SIG-M5 treated with dmso at 0.1 percent for 504 hours (cell line): ENCODE results near the gene WBP1.
"Not testable (repeated sequence)": the region's sequence is repeated elsewhere in the genome, so short reads cannot be mapped to it uniquely, and the experiment has no call there.

Experiments used
- DNase-seq: peaks from one replicate; lab custom pipeline; 2025; ENCODE audit not compliant: unreplicated experiment; lab: John Stamatoyannopoulos, UW

The WBP1 gene

GRCh38 chr2:74481961-74482800, 23.9 kb downstream of the WBP1 start:
- DNase-seq = peak; percentile 77

DNA sequence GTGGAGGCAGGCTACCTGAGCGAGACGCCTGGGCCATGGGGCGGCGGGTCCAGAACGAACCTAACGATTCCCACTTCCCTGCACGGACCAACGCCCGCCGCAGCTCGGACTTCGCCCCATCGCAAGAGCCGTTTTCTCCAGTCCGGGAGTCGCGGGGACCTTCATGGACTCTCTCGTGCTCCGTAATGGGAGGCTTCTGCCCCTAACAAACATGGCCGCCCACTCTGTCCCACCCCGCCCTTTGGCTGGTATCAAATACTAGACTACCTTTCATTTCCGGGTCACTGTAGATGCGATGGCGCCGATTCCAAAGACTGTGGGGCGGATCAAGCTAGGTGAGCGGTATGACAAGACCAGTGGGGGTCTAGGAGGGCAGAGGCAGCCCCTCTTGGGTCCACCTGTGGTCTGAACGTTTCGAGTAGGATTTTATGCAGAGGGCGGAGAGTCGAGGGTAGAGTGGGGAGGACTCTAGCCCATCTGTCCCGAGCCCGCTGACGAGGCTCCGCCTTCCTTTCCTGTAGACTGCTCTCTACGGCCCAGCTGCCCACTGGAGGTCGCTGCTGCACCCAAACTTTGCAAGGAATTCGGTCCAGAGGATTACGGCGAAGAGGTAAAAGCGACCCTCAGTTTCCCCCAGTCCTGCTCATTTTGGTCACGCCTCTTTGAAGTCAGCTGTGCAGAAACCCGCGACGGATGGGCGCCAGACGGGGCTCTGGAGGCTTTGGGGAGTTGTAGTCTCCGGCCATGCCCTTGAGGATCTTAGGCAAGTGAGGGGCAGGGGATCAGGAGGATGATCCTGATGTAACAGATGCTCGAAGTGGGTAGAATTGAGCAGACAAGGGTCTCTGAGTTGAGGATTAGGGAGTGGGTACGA, 24.8 kb downstream of the WBP1 start, which contains the start of the genes CCDC142 and TTC31:
TSS of gene CCDC142 (minus strand) at position 198 of the 874 bp plus-strand sequence. CDS start at position 37, 161 bp downstream.
TSS of gene TTC31 (plus strand) at position 281 of the 874 bp plus-strand sequence. CDS start at position 296, 15 bp downstream.
- DNase-seq = peak; percentile 96

DNA sequence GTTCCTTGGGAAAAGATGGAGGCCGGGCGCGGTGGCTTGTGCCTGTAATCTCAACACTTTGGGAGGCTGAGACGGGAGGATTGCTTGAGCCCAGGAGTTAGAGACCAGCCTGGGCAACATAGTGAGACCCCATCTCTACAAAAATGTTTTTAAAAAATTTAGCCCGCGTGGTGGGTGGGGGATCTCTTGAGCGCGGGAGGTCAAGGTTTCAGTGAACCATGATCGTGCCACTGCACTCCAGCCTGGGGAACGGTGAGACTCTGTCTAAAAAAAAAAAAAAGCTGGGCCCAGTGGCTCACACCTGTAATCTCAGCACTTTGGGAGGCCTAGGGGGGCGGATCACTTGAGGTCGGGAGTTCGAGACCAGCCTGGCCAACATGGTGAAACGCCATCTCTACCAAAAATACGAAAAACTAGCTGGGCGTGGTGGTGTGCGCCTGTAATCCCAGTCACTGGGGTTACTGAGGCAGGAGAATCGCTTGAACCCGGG, 25.5 kb downstream of the WBP1 start:
- not testable (repeated sequence) for DNase-seq

GRCh38 chr2:74486141-74486540, 27.9 kb downstream of the WBP1 start:
- DNase-seq = no peak

- no peak for DNase-seq
Measured at GRCh38 chr2:74488643-74489481, 30.6 kb downstream of the WBP1 start.

GRCh38 chr2:74489906-74490305, 31.7 kb downstream of the WBP1 start:
- no peak for DNase-seq

GRCh38 chr2:74491648-74492544, 33.7 kb downstream of the WBP1 start:
- no peak for DNase-seq

GRCh38 chr2:74493546-74493945, 35.3 kb downstream of the WBP1 start:
- no peak for DNase-seq

DNA sequence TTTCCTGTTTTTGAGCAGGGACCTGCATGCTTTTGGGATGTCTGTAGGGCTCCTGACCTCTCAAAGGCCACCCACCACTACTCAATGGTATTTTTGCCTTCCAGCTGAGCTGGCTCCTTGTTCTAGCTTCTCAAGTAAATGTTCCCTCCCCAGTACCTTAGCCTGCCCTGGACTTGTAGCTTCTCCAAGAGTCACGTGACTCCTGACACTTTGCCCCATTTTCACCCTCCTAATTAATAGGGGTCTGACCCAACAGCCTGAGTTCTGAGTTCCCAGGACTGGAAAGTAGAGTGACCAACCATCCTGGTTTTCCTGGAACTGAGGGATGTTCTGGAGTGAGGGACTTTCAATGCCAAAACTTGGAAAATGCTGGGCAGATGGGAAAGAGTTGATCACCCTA, 37.2 kb downstream of the WBP1 start:
- no peak for DNase-seq

- no peak for DNase-seq
Measured at GRCh38 chr2:74496997-74497776, 38.9 kb downstream of the WBP1 start.

- DNase-seq = no peak
Measured at GRCh38 chr2:74497777-74498499, 39.7 kb downstream of the WBP1 start.

DNA sequence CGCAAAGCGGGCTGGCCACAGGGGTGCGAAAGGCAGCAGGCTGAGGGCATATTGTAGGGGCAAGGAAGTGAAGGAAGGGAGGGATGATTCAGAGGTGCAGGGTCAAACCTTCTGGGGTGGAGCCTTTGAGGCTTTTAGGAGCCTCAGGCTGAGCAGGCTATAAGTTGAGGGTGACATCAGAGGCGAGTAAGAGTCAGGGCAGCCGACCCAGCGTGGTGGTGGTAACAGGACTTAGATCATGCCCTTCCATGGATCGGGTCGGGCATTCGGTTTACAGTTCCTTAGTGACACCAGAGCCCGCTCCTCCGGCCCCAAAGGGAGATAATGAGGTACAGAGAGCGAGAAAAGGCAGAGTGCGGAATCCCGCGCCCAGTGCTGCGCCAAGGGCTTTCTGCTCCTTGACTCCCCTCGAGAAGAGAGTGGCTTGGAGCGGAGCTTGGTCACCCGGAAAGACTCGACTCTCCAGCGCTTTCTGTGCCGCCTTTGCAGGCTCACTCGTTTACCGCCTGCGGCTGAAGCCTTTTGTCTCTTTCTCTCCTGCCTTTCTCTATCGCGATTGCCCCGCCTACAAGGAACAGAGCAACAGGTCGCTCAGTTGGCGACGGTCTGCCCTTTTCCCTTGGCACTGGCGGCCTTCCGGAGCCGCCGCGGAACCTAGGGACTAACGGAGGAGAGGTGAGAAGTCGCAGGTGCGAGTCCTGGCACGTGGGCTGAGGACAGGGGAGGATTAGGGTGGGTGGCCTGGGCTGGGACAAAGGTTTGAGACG, 40.4 kb downstream of the WBP1 start:
- DNase-seq = peak; percentile 38

DNA sequence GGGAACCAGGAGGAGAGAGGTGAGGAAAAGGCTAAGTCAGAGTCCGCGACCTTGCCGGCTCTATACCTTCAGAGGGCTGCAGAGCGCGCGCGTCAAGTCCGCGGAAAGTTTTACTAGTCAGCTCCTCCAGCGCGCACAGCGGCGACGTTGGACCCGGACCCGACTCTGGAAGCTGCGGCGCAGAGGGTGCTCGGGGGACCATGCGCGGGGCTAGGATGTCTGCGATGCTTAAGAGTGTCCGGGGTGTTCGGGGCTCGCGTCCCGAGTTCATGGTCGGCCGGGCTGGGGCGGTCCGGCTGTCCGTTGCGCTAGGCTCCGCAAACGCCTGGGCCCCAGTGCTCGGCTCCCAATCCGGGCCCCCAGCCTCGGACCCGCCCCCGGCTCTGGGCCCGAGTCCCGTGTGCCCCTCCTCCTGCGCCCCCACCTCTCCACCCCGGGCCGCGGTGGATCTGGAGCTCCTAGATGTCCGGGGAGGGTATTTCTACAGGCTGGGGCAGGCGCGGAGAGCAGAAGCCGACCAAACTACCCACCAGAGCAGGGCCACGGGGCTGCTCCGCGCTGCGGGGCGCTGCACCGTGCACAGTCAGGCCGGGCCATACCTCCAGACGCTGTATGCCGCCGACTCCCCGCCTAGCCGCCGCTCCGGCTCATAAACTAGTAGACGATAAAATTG, 41.2 kb downstream of the WBP1 start, which contains the start of gene LBX2:
TSS of gene LBX2 (minus strand) at position 337 of the 673 bp plus-strand sequence. CDS start at position 271, 66 bp downstream.
- no peak for DNase-seq

DNA sequence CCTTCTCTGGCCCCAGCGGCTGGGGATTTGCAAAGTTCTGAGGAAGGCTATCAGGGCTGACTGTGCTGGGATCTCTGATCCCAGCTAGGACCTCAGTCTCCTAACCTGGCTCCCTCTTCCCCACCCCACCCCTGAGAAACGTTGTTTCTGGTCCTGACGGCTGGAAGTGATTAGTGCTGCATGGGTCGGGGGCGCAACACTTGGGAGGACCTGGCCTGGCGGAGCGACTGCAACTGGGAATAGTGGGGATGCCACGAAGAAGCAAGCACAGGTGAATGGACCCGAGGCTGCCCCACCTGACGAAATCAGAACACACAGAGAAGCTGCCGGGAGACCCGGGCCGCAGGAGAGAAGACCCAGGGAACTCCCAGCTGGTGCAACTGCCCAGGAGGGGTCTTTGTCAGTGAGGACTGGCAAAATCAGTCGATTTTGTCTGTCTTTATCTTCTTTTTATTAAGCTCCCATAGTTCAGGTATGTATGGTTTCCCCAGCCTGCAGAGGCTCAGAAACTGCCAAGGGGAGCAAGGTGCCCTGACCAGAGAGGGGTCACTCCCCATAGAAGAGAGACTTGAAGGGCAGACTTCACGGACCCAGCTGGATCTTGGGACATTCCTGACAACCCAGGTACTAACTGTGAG, 41.8 kb downstream of the WBP1 start:
- DNase-seq = no peak

- no peak for DNase-seq
Measured at GRCh38 chr2:74500578-74500946, 42.3 kb downstream of the WBP1 start.

DNA sequence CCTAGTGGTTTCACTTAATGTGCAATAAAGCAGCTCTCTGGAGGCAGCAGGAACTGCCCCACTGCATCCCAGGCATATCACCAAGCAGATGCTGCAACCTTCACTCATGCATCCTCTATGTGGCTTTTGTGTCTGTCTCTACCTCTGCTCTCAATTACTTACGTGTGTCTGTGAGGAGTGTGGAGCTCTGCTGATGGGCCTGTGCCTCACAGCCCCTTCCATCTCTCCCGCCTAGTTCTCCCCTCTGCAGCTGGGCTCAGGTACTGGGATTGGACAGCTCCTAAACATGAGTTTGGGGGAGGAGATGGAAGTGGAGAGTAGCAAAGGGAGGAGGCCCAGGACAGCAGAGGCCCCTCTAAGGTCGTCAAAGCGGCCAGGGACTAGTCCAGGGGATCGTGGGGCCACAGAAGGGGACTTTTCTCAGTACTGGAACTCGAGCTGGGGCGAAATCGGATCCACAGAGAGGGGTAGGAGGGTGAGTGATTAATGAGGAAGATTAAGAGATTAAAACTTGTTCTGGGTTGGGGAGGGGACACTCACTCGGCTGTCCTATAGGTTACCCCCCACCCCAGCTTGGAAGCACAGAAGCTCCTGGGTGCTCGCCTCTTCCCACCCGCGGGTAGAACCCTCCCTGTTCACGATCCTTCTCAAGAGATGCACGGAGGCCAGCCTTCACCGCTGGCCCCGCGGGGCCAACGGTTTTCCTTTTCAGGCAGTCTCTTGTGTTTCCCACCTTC, 43.3 kb downstream of the WBP1 start:
- no peak for DNase-seq
